Measurements from ENCODE around the gene SIRPA. TPM values are rescaled to one million over a fixed set of nuclear protein-coding genes. Genes with fewer than 3 reads are reported as not detected.

Gene SIRPA
- polyA plus RNA-seq, 1 donor (not counting 4 experiments of a cell fraction or from before 2014, with no cell fraction given) = 23.7 TPM

DNA sequence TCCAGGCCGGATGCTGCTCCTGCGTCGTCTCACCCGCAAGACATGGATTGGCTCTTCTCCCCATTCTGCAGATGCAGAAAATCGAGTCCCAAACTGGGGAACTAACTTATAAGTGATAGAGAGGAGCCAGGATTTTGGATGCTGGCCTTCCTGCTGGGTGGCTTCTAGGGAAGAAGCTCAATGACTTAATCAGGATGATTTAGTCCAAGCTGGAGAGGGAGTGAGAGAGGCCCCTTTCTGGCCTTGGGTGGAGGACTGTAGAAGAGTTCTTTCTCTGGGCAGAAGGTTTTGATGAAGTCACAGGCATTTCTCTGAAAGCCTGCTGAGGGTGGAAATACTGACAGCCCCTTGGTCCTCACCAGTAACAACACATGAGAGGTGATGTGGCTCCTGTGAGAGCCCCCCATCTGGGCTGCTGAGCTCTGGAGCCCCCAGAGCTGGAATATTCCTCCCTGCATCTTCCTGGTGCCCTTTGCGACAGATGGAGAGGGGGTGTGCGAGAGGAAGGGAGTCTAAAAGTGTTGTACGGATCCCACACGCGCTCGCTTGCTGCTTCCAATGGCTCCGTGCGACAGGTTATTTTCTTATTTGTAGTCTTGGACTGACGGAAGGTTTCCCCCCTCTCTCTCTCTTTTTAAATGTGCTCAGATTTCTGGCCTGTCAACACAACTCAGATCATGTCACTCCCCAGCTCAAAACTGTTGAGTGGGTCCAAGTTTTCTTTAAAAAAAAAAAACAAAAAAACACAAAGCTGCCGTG lies 3.5 kb downstream of the SIRPA start:
- FAIRE-seq = no peak

DNA sequence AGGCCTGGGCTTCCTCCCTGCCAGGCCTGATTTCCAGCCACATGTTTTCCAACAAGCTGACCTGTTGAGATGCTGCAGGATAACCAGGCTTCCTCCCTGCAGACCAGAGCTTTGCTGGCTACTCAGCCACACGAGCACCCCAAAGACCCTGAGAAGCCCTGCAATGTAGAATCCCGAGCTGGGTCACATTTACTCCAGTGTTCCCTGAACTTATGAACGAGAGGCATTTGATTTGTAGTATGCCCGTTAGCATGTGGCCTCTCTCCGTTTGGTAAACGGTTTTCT lies 4.0 kb downstream of the SIRPA start:
- Histone ChIP-seq H3K9ac (ENCODE audit: control insufficient read depth, extremely low read depth, insufficient read depth, low read length) (no peak overlapping the region), H3K36me3 (ENCODE audit: control insufficient read depth in 2 of 2, extremely low read depth in 1 of 2, insufficient read depth in 2 of 2, low read length in 2 of 2) (peaks cover 4 to 30% of the 10 kb centered on the region in 2 experiments), H4K20me1 (ENCODE audit: control insufficient read depth, extremely low read depth, insufficient read depth, low read length) (peaks cover 28% of the 10 kb centered on the region), H3K4me1 (ENCODE audit: control insufficient read depth, extremely low read depth, insufficient read depth, low read length) (peaks cover 26% of the 10 kb centered on the region), H3K9me1 (ENCODE audit: control insufficient read depth, extremely low read depth, insufficient read depth, low read length) (peaks cover 8% of the 10 kb centered on the region), H3K27ac (ENCODE audit: control insufficient read depth, insufficient read depth, low read length) (no peak overlapping the region), H3K9me3 (ENCODE audit: control insufficient read depth, low read depth, low read length) (no peaks in the 10 kb centered on the region), H3K4me2 (ENCODE audit: control insufficient read depth, extremely low read depth, insufficient read depth, low read depth, low read length) (no peak overlapping the region), H3K27me3 (ENCODE audit: control insufficient read depth, extremely low read depth, insufficient read depth, low read length) (no peaks in the 10 kb centered on the region), H3K4me3 (ENCODE audit: control insufficient read depth in 2 of 3, extremely low read depth in 1 of 3, insufficient read depth in 2 of 3, low read depth in 1 of 3, low read length in 3 of 3) (no peak overlapping the region), H2AFZ (ENCODE audit: control insufficient read depth, low read length) (no peak overlapping the region), H3K79me2 (ENCODE audit: control insufficient read depth, insufficient read depth, low read length) (peaks cover 82% of the 10 kb centered on the region)
- dilution Hi-C loops (cut with MboI; ENCODE audit: extremely low pct_ligation_motif_present, low sequenced_read_pairs) = no loop called here
- DNase-seq (ENCODE audit: low read depth, low spot score) = no peak
- FAIRE-seq = no peak
- TF ChIP-seq, protein P1, sequence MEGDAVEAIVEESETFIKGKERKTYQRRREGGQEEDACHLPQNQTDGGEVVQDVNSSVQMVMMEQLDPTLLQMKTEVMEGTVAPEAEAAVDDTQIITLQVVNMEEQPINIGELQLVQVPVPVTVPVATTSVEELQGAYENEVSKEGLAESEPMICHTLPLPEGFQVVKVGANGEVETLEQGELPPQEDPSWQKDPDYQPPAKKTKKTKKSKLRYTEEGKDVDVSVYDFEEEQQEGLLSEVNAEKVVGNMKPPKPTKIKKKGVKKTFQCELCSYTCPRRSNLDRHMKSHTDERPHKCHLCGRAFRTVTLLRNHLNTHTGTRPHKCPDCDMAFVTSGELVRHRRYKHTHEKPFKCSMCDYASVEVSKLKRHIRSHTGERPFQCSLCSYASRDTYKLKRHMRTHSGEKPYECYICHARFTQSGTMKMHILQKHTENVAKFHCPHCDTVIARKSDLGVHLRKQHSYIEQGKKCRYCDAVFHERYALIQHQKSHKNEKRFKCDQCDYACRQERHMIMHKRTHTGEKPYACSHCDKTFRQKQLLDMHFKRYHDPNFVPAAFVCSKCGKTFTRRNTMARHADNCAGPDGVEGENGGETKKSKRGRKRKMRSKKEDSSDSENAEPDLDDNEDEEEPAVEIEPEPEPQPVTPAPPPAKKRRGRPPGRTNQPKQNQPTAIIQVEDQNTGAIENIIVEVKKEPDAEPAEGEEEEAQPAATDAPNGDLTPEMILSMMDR (optimal IDR thresholded peaks at IDR 0.05 in 1 of 3, IDR thresholded peaks at IDR 0.05 in 1 of 3, conservative IDR thresholded peaks at IDR 0.05 in 1 of 3; ENCODE audit: extremely low read depth in 1 of 3, insufficient read depth in 2 of 3, low read length in 3 of 3) = no peak
- TF ChIP-seq EZH2 (IDR thresholded peaks at IDR 0.05; ENCODE audit: low read length) = no peak

More for the DNA sequence above, 3.5 kb downstream of the SIRPA start:
- Histone ChIP-seq H3K27ac (ENCODE audit: control insufficient read depth, insufficient read depth, low read length) (peak overlapping the region; percentile 66), H3K36me3 (ENCODE audit: control insufficient read depth in 2 of 2, extremely low read depth in 1 of 2, insufficient read depth in 2 of 2, low read length in 2 of 2) (peaks cover 4 to 25% of the 10 kb centered on the region in 2 experiments), H3K9ac (ENCODE audit: control insufficient read depth, extremely low read depth, insufficient read depth, low read length) (no peak overlapping the region), H2AFZ (ENCODE audit: control insufficient read depth, low read length) (no peak overlapping the region), H3K9me3 (ENCODE audit: control insufficient read depth, low read depth, low read length) (no peaks in the 10 kb centered on the region), H3K4me2 (ENCODE audit: control insufficient read depth, extremely low read depth, insufficient read depth, low read depth, low read length) (no peak overlapping the region), H3K4me3 (ENCODE audit: control insufficient read depth in 2 of 3, extremely low read depth in 1 of 3, insufficient read depth in 2 of 3, low read depth in 1 of 3, low read length in 3 of 3) (no peak overlapping the region), H3K9me1 (ENCODE audit: control insufficient read depth, extremely low read depth, insufficient read depth, low read length) (peaks cover 8% of the 10 kb centered on the region), H4K20me1 (ENCODE audit: control insufficient read depth, extremely low read depth, insufficient read depth, low read length) (peaks cover 28% of the 10 kb centered on the region), H3K27me3 (ENCODE audit: control insufficient read depth, extremely low read depth, insufficient read depth, low read length) (no peaks in the 10 kb centered on the region), H3K4me1 (ENCODE audit: control insufficient read depth, extremely low read depth, insufficient read depth, low read length) (peaks cover 26% of the 10 kb centered on the region), H3K79me2 (ENCODE audit: control insufficient read depth, insufficient read depth, low read length) (peaks cover 79% of the 10 kb centered on the region)
- dilution Hi-C loops (cut with MboI; ENCODE audit: extremely low pct_ligation_motif_present, low sequenced_read_pairs) = no loop called here
- DNase-seq (ENCODE audit: low read depth, low spot score) = no peak
- no peak for TF ChIP-seq EZH2 (IDR thresholded peaks at IDR 0.05; ENCODE audit: low read length)
- TF ChIP-seq, protein P1 (optimal IDR thresholded peaks at IDR 0.05 in 1 of 3, IDR thresholded peaks at IDR 0.05 in 1 of 3, conservative IDR thresholded peaks at IDR 0.05 in 1 of 3; ENCODE audit: extremely low read depth in 1 of 3, insufficient read depth in 2 of 3, low read length in 3 of 3) = no peak
